PFSK-1 (cell line): ENCODE data around the gene RFT1.

ENCODE experiments used
- FOXP2 ChIP-seq: optimal IDR thresholded peaks from 2 replicates; pipeline ENCODE3; 2011; ENCODE audit warnings: borderline replicate concordance, control low read depth, inconsistent platforms; ENCODE audit not compliant: insufficient read depth; ENCODE audit errors: extremely low read length, extremely low read depth
- POLR2AphosphoS5 ChIP-seq: IDR thresholded peaks from 2 replicates; pipeline ENCODE4 v1.6.1; 2012; ENCODE audit warnings: low read depth, mild to moderate bottlenecking, control low read depth, low read length, moderate library complexity
- REST ChIP-seq, 2 experiments: IDR thresholded peaks; 2 replicates each; pipeline versions ENCODE4 v1.6.1 to v1.8.0; 2011 to 2012; ENCODE audit warnings: low read depth in 2 of 2, low read length in 2 of 2, control low read depth in 1 of 2, inconsistent platforms in 1 of 2, mild to moderate bottlenecking in 1 of 2, moderate library complexity in 1 of 2; ENCODE audit not compliant: insufficient read depth in 1 of 2
- SIN3A ChIP-seq: IDR thresholded peaks from 2 replicates; pipeline ENCODE4 v1.6.1; 2012; ENCODE audit warnings: mild to moderate bottlenecking, low read length, moderate library complexity, borderline replicate concordance; ENCODE audit not compliant: insufficient read depth
- TAF1 ChIP-seq: IDR thresholded peaks from 2 replicates; pipeline ENCODE4 v1.6.1; 2012; ENCODE audit warnings: low read length, control low read depth, borderline replicate concordance; ENCODE audit not compliant: insufficient read depth

Gene RFT1

GRCh38 chr3:53161820-53162671 is 31.8 kb upstream of the RFT1 start:
- no peak for TF ChIP-seq REST (IDR thresholded peaks at IDR 0.05; ENCODE audit: insufficient read depth in 1 of 2, low read depth in 2 of 2, low read length in 2 of 2)
- TF ChIP-seq POLR2AphosphoS5 = no peak
- TF ChIP-seq SIN3A = no peak
- no peak for TF ChIP-seq TAF1
- TF ChIP-seq FOXP2 = no peak

GRCh38 chr3:53161450-53161819 is 31.2 kb upstream of the RFT1 start:
- TF ChIP-seq TAF1 (no peak), REST (IDR thresholded peaks at IDR 0.05; ENCODE audit: insufficient read depth in 1 of 2, low read depth in 2 of 2, low read length in 2 of 2) (no peak), SIN3A (no peak), POLR2AphosphoS5 (no peak), FOXP2 (no peak)

GRCh38 chr3:53160660-53161449 is 30.6 kb upstream of the RFT1 start, which contains the start of gene PRKCD:
Gene PRKCD, plus strand, starts transcription at chr3:53161209. Its CDS starts 17,214 bp downstream, at chr3:53178423.
- no peak for TF ChIP-seq FOXP2
- no peak for TF ChIP-seq REST (IDR thresholded peaks at IDR 0.05; ENCODE audit: insufficient read depth in 1 of 2, low read depth in 2 of 2, low read length in 2 of 2)
- TF ChIP-seq TAF1 = no peak
- no peak for TF ChIP-seq SIN3A
- no peak for TF ChIP-seq POLR2AphosphoS5

GRCh38 chr3:53160061-53160659 is 29.9 kb upstream of the RFT1 start:
- TF ChIP-seq TAF1 (no peak), SIN3A (no peak), REST (IDR thresholded peaks at IDR 0.05; ENCODE audit: insufficient read depth in 1 of 2, low read depth in 2 of 2, low read length in 2 of 2) (no peak), POLR2AphosphoS5 (no peak), FOXP2 (no peak)
